GM19240 (cell line): ENCODE measurements around the gene C6orf47.
"Not testable (repeated sequence)": the region's sequence is repeated elsewhere in the genome, so short reads cannot be mapped to it uniquely, and the experiment has no call there.

ENCODE experiments used
- DNase-seq: peaks from one replicate; pipeline ENCODE4 v3.0.0; 2011; ENCODE audit warnings: low spot score; ENCODE audit not compliant: insufficient read length

Gene C6orf47, protein sequence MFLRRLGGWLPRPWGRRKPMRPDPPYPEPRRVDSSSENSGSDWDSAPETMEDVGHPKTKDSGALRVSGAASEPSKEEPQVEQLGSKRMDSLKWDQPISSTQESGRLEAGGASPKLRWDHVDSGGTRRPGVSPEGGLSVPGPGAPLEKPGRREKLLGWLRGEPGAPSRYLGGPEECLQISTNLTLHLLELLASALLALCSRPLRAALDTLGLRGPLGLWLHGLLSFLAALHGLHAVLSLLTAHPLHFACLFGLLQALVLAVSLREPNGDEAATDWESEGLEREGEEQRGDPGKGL

DNA sequence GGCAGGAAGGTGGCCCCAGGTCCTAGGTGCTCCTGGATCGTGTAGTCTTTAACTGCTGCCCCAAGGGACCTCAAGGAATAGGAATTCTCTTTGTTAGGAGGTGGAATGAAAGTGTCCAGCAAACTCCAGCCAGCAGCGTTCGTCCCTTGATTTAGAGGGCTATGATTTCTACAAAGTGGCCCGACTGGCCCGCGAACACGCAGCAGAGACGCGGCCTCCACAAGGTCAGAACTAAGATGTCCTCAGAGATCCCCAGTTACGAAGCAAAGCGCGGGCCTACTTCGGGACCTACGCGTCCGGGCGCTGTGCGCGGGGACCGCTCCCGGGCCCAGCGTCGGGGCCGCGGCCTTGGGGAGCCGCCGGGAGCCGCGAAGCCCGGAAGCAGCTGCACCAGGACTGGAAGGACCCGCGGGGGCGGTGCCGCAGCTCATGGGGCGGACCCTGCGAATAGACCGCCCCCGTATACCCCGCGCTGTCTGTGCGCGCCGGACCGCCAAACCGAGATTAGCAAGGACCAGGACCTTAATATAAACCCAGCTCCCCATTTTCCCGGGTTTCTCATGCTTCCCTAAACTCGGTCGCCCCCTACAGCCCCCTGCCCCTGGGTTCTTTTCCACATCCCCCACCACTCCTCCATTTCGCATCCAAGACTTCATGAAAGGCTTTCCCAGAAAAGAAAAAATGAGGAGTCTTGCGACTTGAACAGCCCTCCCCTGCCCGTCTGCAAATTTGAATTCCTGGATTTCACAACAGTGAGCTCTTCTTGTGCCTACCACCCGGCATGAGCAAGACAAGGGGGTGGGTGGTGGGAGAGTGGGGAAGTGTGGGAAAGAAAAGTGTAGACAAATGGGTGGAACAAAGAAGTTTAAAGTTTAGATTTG, at the start of gene C6orf47:
Gene C6orf47, minus strand, starts transcription at position 398 of the 881 bp plus-strand sequence. CDS start 831 bp downstream, outside the sequence.
- DNase-seq = no peak

DNA sequence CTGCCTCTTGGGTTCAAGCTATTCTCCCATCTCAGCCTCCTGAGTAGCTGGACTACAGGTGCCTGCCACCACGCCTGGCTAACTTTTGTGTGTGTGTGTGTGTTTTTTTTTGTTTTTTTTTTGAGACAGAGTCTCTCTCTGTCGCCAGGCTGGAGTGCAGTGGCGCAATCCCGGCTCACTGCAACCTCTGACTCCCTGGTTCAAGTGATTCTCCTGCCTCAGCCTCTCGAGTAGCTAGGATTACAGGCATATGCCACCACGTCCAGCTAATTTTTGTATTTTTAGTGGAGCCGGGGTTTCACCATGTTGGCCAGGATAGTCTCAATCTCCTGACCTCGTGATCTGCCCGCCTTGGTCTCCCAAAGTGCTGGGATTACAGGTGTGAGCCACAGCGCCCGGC, 48.6 kb upstream of the C6orf47 start:
- not testable (repeated sequence) for DNase-seq

DNA sequence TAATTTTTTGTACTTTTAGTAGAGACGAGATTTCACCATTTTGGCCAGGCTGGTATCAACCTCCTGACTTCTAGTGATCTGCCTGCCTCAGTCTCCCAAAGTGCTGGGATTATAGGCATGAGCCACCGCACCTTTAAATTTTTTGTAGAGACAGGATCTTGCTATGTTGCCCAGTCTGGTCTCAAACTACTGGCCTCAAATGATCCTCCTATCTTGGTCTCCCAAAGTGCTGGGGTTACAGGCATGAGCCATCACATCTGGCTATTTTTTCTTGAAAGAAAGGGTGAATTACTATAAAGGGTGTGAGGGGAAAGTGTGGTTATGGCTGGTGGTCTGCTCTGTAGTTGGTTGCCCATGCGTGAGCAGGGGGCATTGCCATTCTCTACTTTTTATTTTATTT, 47.6 kb upstream of the C6orf47 start:
- no peak for DNase-seq

DNA sequence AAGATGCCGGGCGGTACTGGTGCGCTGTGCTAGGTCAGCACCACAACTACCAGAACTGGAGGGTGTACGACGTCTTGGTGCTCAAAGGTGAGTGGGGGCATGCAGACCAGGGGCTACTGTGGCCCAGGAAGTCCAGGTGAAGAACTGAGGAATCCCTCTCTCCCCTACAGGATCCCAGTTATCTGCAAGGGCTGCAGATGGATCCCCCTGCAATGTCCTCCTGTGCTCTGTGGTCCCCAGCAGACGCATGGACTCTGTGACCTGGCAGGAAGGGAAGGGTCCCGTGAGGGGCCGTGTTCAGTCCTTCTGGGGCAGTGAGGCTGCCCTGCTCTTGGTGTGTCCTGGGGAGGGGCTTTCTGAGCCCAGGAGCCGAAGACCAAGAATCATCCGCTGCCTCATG, 47.1 kb upstream of the C6orf47 start:
- DNase-seq = no peak

DNA sequence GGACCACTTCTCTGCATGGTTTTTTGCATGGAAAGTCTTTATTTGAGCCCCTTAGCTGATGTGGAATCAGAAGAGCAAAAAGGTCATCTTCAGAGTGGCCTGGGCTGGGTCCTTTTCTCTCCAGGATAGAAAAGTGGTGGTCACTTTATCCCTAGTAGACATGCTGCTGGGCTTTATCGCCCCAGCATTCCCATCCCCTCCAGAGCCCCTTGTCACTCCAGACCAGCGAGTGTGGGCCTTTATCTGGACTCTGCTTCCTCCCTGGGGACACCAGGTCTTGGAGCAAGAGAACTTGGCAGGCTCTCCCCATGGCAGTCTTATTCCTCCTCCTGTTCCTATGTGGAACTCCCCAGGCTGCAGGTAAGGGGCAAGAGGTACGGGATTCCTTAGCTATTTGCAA, 46.0 kb upstream of the C6orf47 start, which contains the start of gene LY6G6F:
Gene LY6G6F, plus strand, starts transcription at position 268 of the 400 bp plus-strand sequence. Its CDS starts 41 bp downstream, at position 309.
- DNase-seq = no peak

DNA sequence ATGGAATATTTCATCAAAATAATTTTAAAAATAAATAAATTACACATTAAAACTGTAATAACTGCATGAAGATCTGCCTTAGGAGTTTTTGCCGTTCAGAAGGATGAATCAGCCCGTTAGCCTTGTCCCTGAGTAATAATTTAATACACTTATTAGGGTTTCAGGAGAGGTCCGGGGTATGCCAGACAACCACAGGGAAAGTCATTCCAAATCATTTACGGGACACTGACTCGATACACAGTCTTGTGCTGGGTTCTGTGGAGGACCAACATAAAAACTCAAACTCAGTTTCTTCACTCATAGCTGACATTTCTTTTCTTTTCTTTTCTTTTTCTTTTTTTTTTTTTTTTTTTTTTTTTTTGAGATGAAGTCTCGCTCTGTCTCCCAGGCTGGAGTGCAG, 45.4 kb upstream of the C6orf47 start:
- DNase-seq = no peak

DNA sequence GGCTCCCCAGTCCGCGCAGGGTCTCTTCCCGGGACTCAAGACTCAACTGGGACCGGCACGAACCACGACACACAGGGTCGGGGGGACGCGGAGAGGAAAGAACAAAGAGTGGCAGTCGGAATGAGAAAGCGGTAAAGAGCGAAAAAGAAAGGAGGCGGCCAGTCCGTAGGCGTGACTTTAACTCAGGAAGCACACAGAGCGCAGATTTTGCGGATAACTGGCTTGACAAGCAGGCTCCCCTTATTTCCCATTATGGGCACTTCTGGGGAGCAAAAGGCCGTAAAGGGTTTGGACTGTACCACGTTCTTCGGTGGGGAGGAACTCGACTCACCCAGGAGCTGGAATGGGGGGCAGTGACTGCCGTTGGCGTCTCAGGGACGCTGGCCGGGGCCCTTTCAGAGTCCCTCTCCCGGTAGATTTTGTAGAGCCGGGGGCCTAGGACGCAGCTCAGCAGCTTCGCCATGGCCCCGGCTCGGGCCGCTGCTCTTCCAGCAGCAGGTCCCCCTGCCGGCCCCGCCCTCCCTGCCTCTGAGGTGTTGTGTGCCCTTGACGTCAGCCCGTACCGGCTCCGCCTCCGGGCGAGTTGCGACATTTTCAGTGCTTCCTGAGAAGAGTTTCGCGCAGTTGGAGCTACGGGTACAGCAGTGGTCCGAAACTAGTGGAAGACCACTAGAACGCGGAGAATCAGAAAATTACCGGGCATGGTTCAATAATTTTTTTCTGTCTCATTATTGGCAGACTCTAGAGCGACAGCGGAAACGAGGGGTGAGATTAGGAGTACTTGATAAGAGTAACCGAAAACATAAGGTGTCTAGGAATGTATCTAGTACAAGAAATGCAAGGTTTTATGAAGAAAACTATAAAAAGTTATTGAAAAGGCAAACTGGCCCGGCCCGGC, 42.5 kb upstream of the C6orf47 start, which contains the start of gene ABHD16A:
Gene ABHD16A, minus strand, starts transcription at position 506 of the 898 bp plus-strand sequence. Its CDS starts 43 bp downstream, at position 463.
- DNase-seq = peak; percentile 99

DNA sequence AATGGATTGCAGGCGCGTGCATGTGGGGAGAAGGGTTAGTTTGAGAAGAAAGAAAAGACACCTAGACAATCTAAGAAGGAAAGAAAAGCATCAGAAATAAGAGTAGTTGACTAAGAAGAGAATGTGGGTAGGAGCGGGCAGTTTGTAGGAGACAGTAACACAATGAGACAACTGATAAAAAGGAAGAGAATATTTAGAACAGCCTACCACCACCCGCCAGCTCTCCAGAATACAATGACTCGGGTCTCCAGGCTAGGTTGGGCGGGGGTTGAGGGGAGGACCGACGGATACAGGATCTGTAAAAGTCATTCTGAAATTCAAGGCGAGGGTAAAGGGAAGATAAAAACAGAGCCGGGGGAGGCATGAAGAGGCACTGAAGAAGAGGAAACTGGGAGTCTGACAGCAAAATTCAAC, 41.8 kb upstream of the C6orf47 start:
- no peak for DNase-seq

DNA sequence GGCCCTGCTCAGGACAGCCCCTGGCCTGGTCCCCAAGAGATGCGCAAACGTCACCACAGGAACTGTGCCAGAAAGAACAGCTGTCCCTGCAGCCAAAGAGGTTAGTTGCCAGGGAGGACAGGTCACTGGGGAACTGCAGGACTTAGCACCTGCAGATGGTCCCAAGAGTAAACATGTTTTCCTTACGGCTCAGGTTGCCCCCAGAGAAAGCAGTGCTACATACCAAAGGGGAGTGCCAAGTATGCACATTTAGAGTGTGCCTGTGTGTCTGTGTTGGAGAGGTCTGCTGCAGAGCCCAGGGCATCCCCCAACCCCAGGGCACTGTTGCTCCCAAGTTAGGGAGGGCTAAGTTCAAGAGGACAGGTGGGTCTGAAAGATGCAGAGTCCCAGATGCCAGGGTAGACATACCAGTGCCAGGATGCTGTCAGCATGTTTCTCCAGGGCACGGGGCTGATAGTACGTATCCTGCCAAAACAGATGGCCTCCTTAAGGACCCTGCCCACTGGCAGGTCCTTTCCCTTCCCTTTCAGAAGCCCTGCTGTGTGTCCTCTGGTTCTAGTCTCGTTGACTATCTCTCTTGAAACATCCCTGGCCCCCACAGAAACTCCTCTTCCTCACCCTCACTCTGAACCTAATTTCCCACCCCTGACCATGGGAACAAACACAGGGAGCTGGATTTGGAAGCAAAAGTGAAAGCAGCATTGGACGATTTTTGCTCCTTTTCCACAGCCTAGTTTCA, 41.3 kb upstream of the C6orf47 start:
- no peak for DNase-seq

DNA sequence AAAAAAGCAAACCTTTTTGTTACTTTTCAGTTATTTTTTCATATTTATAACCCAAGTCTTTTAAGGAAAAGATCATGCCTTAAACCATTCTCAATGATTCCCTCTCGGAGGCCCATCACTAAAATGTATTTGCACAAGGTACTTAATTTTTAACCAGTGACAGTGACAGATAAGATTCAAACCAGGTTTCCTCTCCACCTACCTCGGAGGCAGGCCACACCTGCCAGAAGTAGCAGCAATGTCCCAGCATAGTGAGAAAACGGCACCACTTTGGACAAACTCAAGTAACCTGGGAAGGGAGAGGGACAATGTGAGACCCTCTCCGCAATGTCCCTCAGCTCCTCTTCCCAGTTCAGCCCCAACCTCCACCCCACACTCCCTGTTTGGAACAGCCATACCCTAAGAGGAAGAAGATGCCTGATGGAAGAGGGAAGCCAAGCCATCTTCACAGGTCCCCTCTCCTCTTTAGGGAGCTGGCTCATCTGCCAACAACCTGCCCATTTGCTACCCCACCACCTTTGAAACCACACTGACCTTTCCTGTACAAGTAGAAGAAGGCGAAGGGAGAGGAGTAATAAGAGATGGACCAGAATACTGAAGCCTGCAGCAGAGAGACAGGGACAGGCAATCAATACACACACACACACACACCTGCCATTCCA, 40.3 kb upstream of the C6orf47 start:
- DNase-seq = no peak

DNA sequence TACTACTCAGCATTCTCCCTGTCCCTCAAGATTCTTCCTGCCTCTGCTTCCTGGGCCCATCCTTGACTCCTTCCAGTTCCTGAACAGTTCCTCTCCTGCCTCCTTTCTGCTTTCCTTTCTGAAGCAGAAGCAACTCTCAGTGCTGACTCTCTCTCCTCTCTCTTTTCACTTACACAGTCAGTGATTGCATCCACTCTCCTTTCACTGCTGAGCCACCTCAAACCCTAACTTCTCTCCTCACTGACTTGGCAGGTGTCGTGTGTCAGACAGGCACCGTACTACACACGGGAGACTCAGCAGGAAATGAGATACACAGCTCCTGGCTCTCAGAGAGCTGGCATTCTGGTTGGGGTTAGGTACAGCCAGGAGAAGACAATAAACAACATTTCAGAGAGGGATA, 37.0 kb upstream of the C6orf47 start:
- no peak for DNase-seq

DNA sequence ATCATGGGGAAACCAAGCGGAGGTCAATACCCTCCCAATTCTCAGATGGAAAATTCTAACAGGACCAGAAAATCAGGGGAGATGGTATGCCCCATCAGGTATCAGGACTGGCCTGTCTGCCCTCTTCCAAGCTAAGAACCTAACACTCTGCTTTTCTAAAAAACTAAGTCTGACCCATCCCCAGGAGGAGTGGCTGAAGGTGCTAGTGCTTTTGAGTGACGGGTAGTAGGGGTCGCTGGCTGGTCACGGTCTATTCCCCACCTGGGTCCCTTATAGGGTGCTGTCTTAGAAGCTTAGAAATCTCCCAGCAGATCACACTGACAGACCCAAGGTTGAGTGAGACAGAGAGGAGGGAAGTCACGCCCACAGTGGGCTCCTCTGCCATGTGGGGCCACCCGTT, 33.0 kb upstream of the C6orf47 start:
- no peak for DNase-seq

DNA sequence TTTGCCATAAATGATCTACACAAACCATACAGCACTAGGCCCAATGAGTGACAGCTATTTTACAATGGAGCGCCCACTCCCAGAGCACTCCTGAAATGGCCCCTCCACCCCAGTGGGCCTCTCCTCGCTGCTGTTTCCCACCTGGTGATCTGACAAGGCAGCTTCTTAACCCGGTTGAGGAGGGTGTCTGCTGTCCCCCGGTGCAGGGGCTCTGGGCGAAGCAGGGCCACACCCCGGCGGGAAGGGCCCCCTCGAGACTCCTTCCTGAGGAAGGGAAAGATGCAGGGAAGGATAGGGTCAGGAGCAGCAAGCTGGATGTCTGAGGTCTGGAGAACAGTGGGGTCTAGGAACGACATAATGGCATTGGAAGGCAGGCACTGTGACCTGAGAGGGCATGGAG, 32.3 kb upstream of the C6orf47 start:
- no peak for DNase-seq

DNA sequence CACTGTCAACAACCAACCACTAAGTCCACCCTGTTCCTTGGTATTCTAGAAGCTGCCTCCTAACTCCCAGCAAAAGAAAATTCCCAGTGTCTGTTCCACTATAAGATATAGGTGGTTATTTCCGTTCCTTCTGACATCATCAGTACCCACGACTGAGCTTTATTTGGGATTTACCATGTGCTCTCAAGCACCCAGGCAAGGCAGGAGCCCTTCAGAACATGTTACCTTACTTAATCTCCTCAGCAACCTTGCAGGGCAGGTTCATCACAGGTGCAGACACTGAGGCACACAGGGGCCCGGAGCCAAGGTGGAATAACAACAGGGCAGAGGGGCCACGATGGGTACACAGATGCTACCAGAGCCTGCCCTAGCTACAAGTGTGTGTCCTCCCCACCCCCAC, 31.8 kb upstream of the C6orf47 start:
- no peak for DNase-seq

DNA sequence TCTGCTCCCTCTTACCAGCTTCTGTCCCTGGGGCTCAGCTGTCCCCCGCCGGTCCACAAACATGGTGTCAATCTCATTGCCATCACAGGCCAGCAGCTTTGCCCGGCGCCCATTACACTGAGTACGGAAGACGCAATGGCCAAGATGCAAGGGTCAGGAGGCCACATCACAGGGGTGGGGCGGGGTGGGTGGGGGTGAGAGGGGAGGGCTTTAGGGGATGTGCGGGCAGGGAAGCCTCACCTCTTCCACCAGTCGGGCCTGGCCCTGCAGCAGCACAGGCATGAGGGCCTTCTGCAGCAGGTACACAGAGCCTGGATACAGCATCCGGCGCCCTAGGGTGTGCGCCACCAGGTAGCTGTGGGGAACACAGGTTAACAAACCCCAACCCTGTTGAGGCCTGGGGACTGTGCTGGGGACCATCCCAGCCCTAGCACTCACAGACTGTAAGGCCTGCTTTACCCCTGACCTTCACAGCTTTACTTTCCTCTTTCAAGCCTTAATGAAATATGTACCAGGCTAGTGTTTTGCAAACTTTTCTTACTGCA, 31.1 kb upstream of the C6orf47 start:
- DNase-seq = no peak

DNA sequence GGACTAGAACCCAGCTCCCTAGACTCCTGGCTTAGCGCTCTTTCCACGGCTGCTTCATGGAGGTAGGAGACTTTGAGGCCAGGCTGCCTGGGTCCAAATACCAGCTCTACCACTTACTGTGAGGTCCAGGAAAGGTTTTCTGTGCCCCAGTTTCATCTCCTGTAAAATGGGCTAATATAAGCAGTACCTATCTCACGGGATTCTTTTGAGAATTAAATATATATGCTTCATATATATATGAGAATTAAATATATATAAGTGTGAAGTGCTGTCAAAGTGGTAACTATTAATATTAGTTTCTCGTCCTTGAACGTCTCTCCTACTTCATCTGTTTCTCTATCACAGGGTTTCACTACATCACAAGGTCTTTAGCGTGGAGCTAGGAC, 30.5 kb upstream of the C6orf47 start:
- no peak for DNase-seq

DNA sequence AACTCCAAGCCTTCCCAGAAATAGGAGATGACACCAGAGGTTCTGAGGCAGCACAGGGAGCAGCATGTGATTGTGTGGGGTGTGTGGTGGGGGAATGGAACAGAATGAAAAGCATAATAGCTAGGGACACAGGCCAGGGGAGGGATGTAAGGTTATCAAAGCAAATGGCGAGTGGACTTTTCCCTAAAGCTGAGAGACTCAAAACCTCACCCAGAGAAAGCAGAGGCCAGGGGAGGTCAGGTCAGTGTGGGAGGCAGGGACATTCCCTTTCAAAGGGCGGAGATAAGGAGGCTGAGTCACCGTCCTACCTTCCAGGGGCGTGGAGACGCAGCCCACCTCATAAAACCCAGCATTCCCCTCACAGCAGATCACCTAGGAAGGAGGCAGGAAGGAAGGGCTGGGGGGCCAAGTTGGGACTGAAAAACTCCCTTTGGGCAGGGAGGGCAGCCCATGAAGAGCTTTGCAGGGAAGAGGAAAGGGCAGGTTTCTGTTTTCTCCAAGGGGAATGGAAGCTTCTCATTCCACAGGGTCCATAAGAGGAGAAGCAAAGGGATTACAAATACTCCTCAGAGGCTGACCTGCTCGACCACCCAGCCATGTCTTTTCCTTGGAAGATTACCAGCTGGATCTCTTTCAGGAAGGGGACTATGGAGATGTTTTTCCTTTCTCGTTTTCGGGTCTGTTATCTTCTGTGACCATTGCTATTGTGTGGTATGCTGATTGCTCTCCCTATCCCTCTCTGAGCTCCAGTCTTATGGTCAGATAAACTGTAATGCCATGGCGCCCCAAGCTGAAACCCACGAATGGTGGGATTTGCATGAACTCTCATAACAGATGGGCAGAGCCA, 29.9 kb upstream of the C6orf47 start:
- no peak for DNase-seq

DNA sequence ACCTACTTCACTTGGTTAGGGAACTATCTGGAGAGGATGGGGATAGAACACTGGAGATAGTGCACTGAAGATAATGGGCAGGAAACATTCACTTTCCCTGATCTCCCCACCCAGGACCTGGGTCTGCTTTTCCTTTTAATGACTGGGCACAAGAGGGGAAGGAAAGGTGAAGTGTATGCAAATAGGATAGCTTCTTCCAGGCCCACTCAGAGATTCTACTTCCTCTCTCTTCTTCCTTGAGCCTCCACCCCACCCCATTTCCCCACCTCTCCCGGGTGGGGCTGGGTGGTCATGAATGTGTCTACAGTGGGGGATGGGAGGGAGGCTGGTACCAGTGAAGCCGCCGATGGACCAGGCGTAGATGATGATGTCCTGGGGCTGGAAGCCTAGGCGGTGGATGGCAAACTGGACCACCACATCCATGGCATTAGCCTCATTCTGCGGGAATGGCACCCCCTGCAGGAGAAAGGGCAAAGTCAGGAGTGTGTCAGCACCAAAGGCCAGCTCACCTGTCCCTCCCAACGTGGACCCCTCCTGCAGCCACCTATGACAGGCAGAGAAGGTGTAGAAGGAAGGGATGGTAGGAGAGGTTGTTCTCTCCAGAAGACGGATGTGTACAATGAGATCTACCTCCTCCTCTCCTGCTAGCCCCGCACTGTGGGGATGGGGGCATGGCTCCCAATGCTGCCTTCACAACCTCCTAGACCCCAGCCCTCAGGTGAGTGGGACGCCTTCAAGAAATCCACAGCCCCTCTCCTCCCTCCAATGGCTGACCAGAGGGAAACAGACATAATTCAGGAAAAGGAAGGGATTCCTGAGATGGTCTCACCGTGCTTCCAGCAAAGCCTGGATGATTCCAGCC, 28.9 kb upstream of the C6orf47 start:
- DNase-seq = no peak
